Common myeloid progenitor, CD34-positive (primary cell): ENCODE data around the gene ZNF107.
"Not testable (repeated sequence)": the region's sequence is repeated elsewhere in the genome, so short reads cannot be mapped to it uniquely, and the experiment has no call there.

Experiments
- CTCF ChIA-PET: fragments of 350-600 bp; sonication (Branson Sonifier 250); formaldehyde crosslinking; loops from one replicate; lab custom pipeline; 2021; ENCODE audit warnings: antibody characterized with exemption; lab: Charles Lee
- POLR2A ChIA-PET: fragments of 350-600 bp; sonication (Branson Sonifier 250); formaldehyde crosslinking; loops from one replicate; lab custom pipeline; 2021; ENCODE audit warnings: antibody characterized with exemption; lab: Charles Lee
- DNase-seq, 3 donors: peaks; one replicate each; pipeline versions ENCODE4 v3.0.0 to v3.0.0-alpha.2; 2013
- H3K27ac ChIP-seq, 2 experiments: 1 replicate in 1 of 2; 2 replicates in 1 of 2; pipeline ENCODE4 v1.7.0; 2013; ENCODE audit warnings: inconsistent platforms in 2 of 2, low read length in 2 of 2, mild to moderate bottlenecking in 2 of 2, low read depth in 1 of 2, moderate library complexity in 1 of 2; ENCODE audit not compliant: severe bottlenecking in 2 of 2, insufficient read depth in 1 of 2, poor library complexity in 1 of 2
- H3K27me3 ChIP-seq, 5 experiments: replicated peaks in 2 of 5; 1 replicate in 3 of 5; 2 replicates in 2 of 5; pipeline versions ENCODE4 v1.6.1 to v1.7.0; 2013; ENCODE audit warnings: low read length in 4 of 5, mild to moderate bottlenecking in 2 of 5, moderate library complexity in 2 of 5, inconsistent platforms in 1 of 5; ENCODE audit not compliant: insufficient read depth in 5 of 5, control insufficient read depth in 4 of 5
- H3K36me3 ChIP-seq, 4 experiments: 1 replicate in 2 of 4; 2 replicates in 2 of 4; pipeline versions ENCODE4 v1.6.1 to v1.7.0; 2013; ENCODE audit warnings: low read length in 3 of 4, control low read depth in 1 of 4, mild to moderate bottlenecking in 1 of 4; ENCODE audit not compliant: control insufficient read depth in 4 of 4, insufficient read depth in 4 of 4
- H3K4me1 ChIP-seq, 4 experiments: 1 replicate in 3 of 4; 2 replicates in 1 of 4; pipeline versions ENCODE4 v1.6.1 to v1.7.1; 2013; ENCODE audit warnings: low read length in 3 of 4, mild to moderate bottlenecking in 3 of 4, control low read depth in 1 of 4, inconsistent platforms in 1 of 4, moderate library complexity in 1 of 4; ENCODE audit not compliant: control insufficient read depth in 4 of 4, insufficient read depth in 4 of 4; ENCODE audit errors: control extremely low read depth in 1 of 4
- H3K4me3 ChIP-seq, 7 experiments: 1 replicate in 4 of 7; 2 replicates in 3 of 7; pipeline versions ENCODE4 v1.5.1 to v1.7.0; 2013; ENCODE audit warnings: mild to moderate bottlenecking in 7 of 7, low read length in 6 of 7, moderate library complexity in 6 of 7, inconsistent platforms in 2 of 7, low read depth in 2 of 7, control low read depth in 1 of 7; ENCODE audit not compliant: insufficient read depth in 4 of 7, control insufficient read depth in 1 of 7; ENCODE audit errors: extremely low read depth in 1 of 7
- H3K9me3 ChIP-seq, 5 experiments: 1 replicate in 4 of 5; 2 replicates in 1 of 5; pipeline versions ENCODE4 v1.6.1 to v1.7.1; 2013; ENCODE audit warnings: low read length in 4 of 5, mild to moderate bottlenecking in 2 of 5, inconsistent platforms in 1 of 5, low read depth in 1 of 5, moderate library complexity in 1 of 5; ENCODE audit not compliant: control insufficient read depth in 4 of 5, insufficient read depth in 2 of 5; ENCODE audit errors: control extremely low read depth in 1 of 5
- WGBS: methylation state at CpG from one replicate; pipeline ENCODE4 v1.1.5; 2013; ENCODE audit not compliant: insufficient coverage; 5-methylcytosine and 5-hydroxymethylcytosine counted together

Gene ZNF107

GRCh38 chr7:64687249-64687648 is 21.3 kb downstream of the ZNF107 start:
- H3K9me3 ChIP-seq, result peaks cover 2 to 94% (median 68%) of the 10 kb centered on the region in 5 experiments
- 100% methylated on average over 1 of the region's 1 CpG for WGBS
- H3K36me3 ChIP-seq, result peaks cover 52 to 99% (median 75%) of the 10 kb centered on the region in 4 experiments
- POLR2A ChIA-PET, result no interaction called here
- CTCF ChIA-PET, result no interaction called here
- no peaks in the 10 kb centered on the region for H3K27me3 ChIP-seq
- H3K27ac ChIP-seq, result no peak overlapping the region
- DNase-seq, result no peak
- H3K4me1 ChIP-seq, result no peaks in the 10 kb centered on the region
- H3K4me3 ChIP-seq, result no peak overlapping the region

- H3K4me1 ChIP-seq, result no peaks in the 10 kb centered on the region
Observed at GRCh38 chr7:64688988-64689387, 23.1 kb downstream of the ZNF107 start.

GRCh38 chr7:64691831-64692230 is 25.9 kb downstream of the ZNF107 start:
- peaks cover 35 to 90% (median 46%) of the 10 kb centered on the region in 4 experiments for H3K36me3 ChIP-seq
- H3K27ac ChIP-seq, result no peak overlapping the region
- H3K4me3 ChIP-seq, result no peak overlapping the region
- no peaks in the 10 kb centered on the region for H3K27me3 ChIP-seq
- H3K4me1 ChIP-seq, result no peaks in the 10 kb centered on the region
- CTCF ChIA-PET, result no interaction called here
- DNase-seq, result no peak
- POLR2A ChIA-PET, result no interaction called here
- H3K9me3 ChIP-seq, result peaks cover 8 to 79% (median 43%) of the 10 kb centered on the region in 5 experiments

More at GRCh38 chr7:64688988-64689387, 23.1 kb downstream of the ZNF107 start:
- ChIA-PET CTCF (interaction anchor here (0.8 kb wide), 1 partner anchor 13 kb away, joined by 3 read pairs; no protein-coding TSS in a partner anchor), POLR2A (no interaction called here)
- Histone ChIP-seq H3K27ac (no peak overlapping the region), H3K27me3 (no peaks in the 10 kb centered on the region), H3K36me3 (peaks cover 40 to 94% (median 64%) of the 10 kb centered on the region in 4 experiments), H3K4me3 (no peak overlapping the region), H3K9me3 (peaks cover 3 to 86% (median 55%) of the 10 kb centered on the region in 5 experiments)
- WGBS, result 95% methylated on average over 2 of the region's 2 CpGs
- no peak for DNase-seq

GRCh38 chr7:64697863-64698262 is 31.9 kb downstream of the ZNF107 start:
- WGBS, result 96% methylated on average over 5 of the region's 12 CpGs
- H3K27ac ChIP-seq, POLR2A ChIA-PET, H3K4me3 ChIP-seq, CTCF ChIA-PET, H3K4me1 ChIP-seq, H3K27me3 ChIP-seq, DNase-seq: not testable (repeated sequence)
- H3K36me3 ChIP-seq, result peaks cover 26 to 79% (median 31%) of the 10 kb centered on the region in 4 experiments
- peaks cover 5 to 68% (median 41%) of the 10 kb centered on the region in 5 experiments for H3K9me3 ChIP-seq

GRCh38 chr7:64706625-64707292 is 40.8 kb downstream of the ZNF107 start:
- no peak overlapping the region for H3K4me3 ChIP-seq
- H3K9me3 ChIP-seq, result peaks cover 28 to 67% (median 38%) of the 10 kb centered on the region in 5 experiments
- no peak overlapping the region for H3K27ac ChIP-seq
- WGBS, result no CpG with 5 or more reads among the region's 2 CpGs
- no peaks in the 10 kb centered on the region for H3K4me1 ChIP-seq
- peaks cover 8 to 39% (median 13%) of the 10 kb centered on the region in 4 experiments for H3K36me3 ChIP-seq
- no peaks in the 10 kb centered on the region for H3K27me3 ChIP-seq
- DNase-seq, result no peak
- POLR2A ChIA-PET, result no interaction called here
- CTCF ChIA-PET, result no interaction called here

- H3K4me3 ChIP-seq, POLR2A ChIA-PET, H3K27me3 ChIP-seq, CTCF ChIA-PET, H3K4me1 ChIP-seq, H3K27ac ChIP-seq, H3K36me3 ChIP-seq, DNase-seq: not testable (repeated sequence)
- WGBS, result 97% methylated on average over 16 of the region's 29 CpGs
- peaks cover 0 to 11% (median 2%) of the 10 kb centered on the region in 5 experiments for H3K9me3 ChIP-seq
Observed at GRCh38 chr7:64717896-64718295, 52.0 kb downstream of the ZNF107 start.

- ChIA-PET CTCF (interaction anchor here (0.6 kb wide), 1 partner anchor 49 kb away, joined by 3 read pairs; no protein-coding TSS in a partner anchor), POLR2A (no interaction called here)
- no peaks in the 10 kb centered on the region for H3K27me3 ChIP-seq
- H3K27ac ChIP-seq, result no peak overlapping the region
- H3K9me3 ChIP-seq, result peaks cover 1 to 13% (median 7%) of the 10 kb centered on the region in 5 experiments
- H3K4me3 ChIP-seq, result no peak overlapping the region
- 100% methylated on average over 2 of the region's 3 CpGs for WGBS
- no peaks in the 10 kb centered on the region for H3K36me3 ChIP-seq
- no peak for DNase-seq
- H3K4me1 ChIP-seq, result no peaks in the 10 kb centered on the region
Observed at GRCh38 chr7:64729089-64729848, 63.3 kb downstream of the ZNF107 start.
